Endothelial cell of hepatic sinusoid (primary cell): ENCODE data around the gene PIGU.

ENCODE experiments used
- in situ Hi-C: cut with HindIII; loops from 2 replicates; pipeline ENCODE4 v1.10.0; 2017; ENCODE audit warnings: low sequenced_read_pairs

Gene PIGU

GRCh38 chr20:34708621-34709043 lies 31.7 kb upstream of the PIGU start:
- in situ Hi-C loops, result no loop called here

DNA sequence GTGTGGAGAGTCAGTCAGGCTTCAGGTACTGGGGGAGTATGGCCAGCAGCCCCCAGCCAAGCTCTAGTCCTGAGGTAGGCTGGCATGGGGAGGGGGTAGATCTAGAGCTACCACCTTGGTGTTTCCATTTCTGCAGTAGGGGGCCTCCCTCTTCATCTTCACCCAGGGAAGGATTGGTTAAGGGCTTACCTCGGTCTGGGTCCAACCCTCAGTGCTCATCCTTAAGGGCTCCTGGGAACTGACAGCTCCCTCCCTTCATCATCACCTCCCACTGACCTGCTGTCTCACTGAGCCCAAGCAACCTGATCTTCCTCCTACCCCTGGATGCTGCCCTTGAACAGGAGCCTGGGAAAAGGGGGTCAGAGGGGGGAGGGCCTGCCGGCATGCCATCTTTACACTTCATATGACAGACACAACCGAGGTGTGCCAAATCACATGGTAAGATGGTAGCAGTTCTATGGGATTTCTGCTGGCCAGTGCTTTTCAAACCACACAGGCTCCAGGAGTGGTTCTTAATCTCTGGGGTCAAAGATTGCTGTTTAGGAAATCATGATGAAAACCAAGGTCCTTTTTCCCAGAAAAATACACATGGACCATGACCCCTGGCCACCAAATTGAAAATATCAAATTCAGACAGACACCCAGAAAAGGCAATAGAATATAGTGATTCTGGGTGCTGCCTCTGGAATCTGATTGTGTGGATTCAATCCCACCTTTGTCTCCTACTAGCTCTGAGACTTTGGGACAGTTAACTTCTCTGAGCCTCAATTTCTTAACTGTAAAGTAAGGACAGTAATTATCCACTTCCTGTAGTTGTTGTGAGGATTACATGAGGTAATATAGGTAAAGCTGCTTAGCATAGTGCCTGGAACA lies 30.3 kb upstream of the PIGU start:
- in situ Hi-C loops, result no loop called here

- in situ Hi-C loops, result no loop called here
Measured at GRCh38 chr20:34706302-34706875, 29.5 kb upstream of the PIGU start.

DNA sequence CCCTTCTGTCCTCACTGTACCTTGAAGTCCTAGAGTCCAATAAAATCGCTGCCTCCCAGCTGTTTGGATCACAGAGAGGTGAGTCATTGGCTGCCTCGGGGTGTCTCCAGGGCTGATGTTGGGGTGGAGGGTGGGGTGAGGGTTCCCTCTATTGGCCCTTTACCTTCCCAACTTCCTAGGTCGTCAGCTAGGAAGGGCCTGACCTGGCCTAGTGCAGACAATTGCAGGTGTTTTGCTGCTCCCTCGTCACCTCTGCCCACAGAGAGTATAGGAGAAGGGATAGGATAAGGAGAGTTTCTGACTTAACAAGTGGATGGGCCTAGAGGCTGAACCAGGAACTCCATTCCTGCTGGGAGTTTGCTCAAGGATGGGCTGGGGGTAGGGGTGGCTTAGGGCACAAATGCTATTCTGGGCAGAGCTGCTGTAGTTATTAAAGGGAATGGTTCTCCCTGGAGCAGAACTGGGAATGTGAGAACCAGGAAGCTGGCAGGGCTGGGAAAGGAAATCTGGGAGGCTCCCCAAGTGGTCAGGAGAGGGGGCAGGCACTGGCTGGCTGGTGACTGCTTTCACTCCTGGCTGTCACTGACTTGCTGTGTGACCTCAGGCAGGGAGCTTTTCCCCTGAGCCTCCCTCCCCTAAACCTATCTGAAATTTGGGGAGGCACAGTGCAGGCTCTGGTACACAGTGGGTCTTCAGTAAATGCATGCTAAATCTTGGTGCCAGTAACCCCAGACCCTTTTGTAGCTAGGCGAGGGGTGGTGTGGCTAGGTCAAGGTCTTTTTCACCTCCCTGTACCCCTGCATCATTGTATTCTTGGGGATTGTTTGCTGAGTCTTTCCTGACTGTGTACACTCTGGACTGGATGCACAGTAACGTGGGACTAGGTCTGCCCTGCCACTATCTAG lies 28.8 kb upstream of the PIGU start:
- in situ Hi-C loops, result no loop called here

GRCh38 chr20:34705008-34705396 lies 28.1 kb upstream of the PIGU start:
- in situ Hi-C loops, result no loop called here

DNA sequence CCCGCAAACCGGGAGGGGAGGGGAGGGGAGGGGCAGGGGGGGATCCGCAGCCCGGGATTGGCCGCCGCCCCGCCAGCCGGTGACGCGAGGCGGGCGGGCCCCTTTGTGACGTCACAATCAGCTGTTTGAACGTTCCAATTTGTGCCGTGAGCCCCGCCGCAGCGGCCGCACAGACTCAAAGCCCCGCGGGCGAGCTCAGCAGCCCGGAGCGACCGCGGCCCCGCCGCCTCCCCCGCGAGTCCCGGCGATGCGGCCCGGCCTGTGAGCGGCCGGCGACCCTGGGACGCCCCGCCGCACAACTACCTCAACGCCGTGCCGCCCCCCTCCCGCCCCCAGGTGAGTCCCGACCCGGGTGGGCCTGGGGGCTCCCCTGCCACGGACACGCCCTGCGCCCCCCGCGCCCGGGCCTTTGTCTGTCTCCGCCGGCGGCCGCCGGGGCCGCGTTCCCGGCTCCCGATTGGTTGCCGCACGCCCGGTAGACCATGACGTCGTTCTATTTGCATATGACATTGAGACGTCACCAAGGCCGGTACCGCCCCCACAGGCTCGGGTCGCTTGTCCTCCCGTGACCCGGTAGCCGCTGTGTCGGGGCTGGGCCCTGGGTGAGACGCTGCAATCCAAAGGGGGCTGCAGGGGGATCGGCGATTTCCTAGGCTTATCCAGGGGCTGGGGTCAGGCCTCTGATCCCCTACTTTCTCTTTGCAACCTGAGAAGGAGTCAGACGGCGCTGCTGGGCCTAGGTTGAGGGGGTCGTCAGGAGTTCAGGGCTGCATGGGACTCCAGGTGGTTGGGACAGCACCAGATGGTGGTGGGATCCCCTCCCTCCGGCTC lies 27.5 kb upstream of the PIGU start, which contains the start of gene TP53INP2:
Gene TP53INP2 (plus strand): TSS at position 168 of the 831 bp plus-strand sequence. CDS start 4,396 bp downstream, outside the sequence.
- in situ Hi-C loops, result no loop called here

DNA sequence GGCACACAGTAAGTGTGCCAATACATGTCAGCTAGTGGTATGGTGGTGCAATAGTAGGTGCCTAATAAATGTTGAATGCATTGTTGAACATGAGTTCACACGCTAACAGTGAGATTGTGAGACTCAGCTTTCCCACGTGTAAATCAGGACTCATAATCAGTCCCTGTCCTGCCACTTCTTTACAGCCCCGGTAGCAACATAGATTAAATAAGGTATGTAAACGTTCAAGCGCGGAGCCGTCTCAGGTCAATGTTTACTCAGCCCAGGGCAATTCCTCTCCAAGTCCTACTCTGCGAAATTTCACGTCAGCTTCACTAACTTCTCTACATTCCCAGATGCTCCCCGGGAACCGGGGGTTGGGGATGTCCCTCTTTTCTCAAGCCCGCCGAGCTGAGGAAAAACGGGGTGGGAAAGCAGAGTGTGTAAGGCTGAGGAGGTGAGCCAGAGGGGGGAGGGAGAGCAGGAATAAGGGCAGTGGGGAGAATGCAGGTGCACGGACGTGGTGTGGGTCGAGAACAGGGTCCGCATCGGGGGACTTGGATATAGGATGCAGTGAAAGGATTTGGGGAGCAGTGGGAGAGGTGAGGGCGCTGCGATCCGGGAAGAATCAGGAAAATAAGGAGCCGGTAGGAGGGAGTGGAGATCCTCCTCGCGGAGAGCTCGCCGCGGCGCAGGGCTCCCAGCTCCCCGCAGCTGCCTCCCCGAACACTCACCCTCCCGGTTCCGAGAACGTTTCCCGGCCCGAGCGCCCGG lies 26.7 kb upstream of the PIGU start:
- in situ Hi-C loops, result no loop called here

GRCh38 chr20:34703061-34703423 lies 26.1 kb upstream of the PIGU start:
- in situ Hi-C loops, result no loop called here

- in situ Hi-C loops, result no loop called here
Measured at GRCh38 chr20:34701405-34702085, 24.7 kb upstream of the PIGU start.

DNA sequence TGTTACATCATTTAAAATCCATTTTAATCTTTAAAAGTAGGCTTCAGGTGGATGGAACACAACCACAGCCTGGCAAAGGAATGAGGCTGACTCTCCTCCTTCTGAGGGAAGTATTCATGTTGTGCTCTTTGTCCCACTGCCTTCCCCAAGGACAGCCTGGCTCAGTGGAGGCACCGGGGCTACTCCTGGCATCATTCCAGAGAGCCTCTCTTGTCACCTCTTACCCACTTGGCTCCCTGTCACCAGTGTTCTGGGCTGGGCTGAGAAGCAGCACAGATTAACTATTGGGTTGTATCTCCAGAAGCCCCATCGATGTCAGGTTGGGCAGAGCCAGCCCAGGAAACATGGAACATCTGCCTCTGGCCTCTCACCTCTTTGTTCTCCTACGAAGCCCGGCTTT lies 16.5 kb upstream of the PIGU start:
- in situ Hi-C loops, result loop anchor here (10.0 kb wide), 1 partner anchor 129 kb away; no protein-coding TSS in a partner anchor

DNA sequence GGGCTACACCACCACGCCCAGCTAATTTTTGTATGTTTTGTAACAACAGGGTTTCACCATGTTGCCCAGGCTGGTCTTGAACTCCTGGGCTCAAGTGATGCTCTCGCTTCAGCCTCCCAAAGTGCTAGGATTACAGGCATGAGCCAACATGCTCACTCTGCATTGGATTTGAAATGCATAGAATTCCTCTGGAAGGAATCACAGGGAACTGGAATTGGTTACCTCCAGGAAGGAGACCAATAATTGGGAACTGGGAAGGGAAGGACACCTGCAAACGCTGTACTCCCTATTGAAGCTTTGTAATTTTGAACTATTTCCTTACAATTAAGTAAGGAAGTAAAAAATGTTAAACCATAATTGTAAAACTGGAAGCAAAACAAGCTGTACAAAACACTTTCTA lies 14.9 kb upstream of the PIGU start:
- in situ Hi-C loops, result loop anchor here (10.0 kb wide), 1 partner anchor 127 kb away; no protein-coding TSS in a partner anchor

DNA sequence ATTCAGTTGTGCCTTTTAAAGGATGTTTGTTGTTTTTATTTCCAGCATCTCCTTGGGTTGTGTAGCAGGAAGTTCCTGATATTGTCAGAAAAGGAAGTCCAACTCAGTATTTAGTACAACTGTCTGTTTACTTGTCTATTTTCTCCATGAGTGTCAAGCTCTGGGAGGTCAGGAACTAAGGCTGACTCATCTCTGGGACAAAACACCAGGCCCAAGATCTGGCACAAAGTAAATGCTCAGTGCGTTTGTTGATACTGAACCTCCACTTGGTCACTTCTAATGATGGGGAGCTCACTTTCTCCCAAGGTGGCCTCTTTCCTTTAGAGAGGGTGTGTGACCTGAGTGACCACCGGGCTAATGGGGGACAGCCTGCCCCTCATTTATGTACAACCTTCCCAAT lies 12.6 kb upstream of the PIGU start:
- in situ Hi-C loops, result no loop called here

DNA sequence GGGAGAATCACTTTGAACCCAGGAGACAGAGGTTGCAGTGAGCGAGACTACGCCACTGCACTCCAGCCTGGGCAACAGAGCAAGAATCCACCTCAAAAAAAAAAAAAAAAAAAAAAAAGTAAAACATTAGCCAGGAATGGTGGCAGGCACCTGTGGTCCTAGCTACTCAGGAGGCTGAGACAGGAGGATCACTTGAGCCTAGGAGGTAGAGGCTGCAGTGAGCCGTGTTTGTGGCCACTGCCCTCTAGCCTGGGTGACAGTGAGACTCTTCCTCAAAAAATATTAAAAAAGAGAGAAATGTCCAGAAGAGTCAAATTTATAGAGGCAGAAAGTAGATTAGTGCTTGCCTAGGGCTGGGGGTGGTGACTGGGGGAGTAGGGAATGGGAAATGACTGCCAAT lies 6.8 kb upstream of the PIGU start:
- in situ Hi-C loops, result no loop called here

- in situ Hi-C loops, result no loop called here
Measured at GRCh38 chr20:34680586-34681175, 3.8 kb upstream of the PIGU start.

- in situ Hi-C loops, result no loop called here
Measured at GRCh38 chr20:34675993-34676641, 775 bp downstream of the PIGU start.

GRCh38 chr20:34675561-34675960 lies 1.3 kb downstream of the PIGU start:
- in situ Hi-C loops, result no loop called here

DNA sequence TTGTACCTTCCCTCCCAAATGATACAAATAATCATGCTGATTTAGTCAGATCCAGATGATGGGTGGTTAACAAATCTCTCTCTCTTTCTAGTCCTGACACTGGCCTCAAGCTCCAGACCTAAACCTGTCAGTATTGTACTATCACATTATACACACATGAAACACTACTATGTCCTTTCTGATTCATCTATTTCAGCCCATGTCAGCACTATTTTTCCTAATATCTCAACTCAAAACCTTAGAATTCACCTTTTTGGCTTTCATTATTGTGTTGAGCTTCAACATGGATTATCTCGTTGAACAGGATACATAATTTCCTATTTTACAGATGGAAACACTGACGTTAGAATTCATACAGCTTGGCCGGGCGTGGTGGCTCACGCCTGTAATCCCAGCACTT lies 3.5 kb downstream of the PIGU start:
- in situ Hi-C loops, result no loop called here

DNA sequence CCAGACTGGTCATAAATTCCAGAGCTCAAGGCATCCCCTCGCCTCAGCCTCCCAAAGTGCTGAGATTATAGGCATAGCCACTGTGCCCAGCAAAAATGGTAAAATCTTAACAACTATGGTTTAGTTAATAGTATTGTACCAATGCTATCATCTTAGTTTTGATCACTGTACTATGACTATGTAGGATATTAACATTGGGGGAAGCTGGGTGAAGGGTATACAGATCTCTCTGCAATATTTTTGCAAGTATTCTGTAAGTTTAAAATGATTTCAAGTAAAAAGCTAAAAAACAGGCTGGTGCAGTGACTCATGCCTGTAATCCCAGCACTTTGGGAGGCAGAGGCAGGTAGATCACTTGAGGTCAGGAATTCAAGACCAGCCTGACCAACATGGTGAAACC lies 7.8 kb downstream of the PIGU start:
- in situ Hi-C loops, result no loop called here
